ENCODE results near the gene CDC6.
"Not testable (repeated sequence)": the region's sequence is repeated elsewhere in the genome, so short reads cannot be mapped to it uniquely, and the experiment has no call there.

Gene CDC6

DNA sequence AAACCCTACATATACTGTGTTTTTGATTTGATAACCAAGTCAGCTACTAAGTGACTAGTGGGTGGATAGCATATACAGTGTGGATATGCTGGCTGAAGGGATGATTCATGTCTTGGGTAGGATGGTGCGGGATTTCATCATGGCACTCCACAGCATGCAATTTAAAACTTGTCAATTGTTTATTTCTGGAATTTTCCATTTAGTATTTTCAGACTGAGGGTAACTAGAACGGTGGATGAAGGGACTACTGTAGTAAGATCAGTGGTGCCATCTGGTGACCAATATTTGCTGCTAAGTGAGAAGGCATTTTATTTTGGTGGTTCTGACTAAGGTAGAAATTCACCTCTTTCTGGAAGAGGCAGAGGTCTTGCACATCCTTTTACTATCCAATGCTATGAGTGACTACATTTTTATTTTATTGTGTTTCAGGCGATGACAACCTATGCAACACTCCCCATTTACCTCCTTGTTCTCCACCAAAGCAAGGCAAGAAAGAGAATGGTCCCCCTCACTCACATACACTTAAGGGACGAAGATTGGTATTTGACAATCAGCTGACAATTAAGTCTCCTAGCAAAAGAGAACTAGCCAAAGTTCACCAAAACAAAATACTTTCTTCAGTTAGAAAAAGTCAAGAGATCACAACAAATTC is 3.1 kb downstream of the CDC6 start:
- DNase-seq = peak in 2 of 5 donors; percentile 29 to 62

DNA sequence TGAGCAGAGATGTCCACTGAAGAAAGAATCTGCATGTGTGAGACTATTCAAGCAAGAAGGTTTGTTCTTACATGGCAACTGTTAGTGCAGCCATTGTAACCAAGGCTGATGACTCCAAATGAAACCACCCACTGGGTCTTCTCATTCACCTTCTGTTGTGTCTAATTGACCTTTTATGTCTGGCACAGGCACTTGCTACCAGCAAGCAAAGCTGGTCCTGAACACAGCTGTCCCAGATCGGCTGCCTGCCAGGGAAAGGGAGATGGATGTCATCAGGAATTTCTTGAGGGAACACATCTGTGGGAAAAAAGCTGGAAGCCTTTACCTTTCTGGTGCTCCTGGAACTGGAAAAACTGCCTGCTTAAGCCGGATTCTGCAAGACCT is 3.6 kb downstream of the CDC6 start:
- no peak for DNase-seq

DNA sequence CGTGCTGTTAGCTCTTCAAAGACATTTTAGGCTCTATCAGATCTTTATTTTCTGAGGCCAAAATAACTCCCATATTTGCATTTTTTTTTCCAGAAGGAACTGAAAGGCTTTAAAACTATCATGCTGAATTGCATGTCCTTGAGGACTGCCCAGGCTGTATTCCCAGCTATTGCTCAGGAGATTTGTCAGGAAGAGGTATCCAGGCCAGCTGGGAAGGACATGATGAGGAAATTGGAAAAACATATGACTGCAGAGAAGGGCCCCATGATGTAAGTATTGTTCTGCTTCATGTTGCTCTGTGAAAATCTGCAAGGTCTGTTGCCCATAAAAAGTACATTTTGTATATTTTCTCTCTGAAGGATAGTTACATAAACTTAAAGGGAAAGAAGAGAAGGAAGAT is 5.7 kb downstream of the CDC6 start:
- DNase-seq = no peak

DNA sequence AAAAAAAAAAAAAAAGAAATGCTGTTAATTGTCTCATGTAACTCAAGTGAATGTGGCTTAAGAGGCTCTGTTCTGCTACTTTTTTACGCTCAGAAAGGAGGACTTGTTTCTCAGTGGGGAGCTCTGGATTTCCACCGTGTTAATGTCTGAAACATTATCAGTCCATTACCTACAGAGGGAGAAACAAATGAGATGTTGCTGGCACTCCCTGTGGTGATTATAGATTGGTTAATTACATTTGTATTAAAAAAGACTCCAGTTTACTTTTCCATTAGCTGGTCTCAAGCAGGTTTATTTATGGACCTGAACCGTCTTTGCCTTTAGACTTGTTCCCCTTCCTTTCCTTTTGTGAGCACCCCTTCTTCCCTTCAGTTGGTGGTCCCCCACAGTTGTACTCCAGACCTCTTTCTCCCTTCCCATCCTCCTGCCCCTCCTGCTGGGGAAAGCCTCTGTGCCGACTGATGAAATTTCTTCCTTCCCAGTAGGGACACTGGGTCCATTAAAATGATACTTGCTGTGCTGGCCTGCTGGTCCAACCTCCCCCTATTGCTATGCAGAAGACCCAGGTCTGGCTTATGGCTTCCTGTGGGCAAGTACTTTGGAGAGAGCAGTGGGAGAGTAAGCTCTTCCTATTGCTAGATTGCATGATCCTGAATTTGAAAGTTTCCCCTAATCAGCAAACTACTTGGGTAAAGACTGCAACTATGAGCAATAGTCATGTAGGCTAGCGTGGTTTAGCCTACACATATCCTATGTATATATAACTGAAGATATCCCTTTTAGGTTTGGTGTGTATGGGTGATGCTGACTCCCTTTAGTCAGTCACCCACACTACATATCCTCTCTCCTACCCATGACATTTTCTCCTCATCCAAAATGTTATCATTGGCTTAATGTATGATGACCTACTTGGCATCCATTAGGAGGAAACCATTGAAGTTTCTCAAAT is 8.1 kb downstream of the CDC6 start:
- no peak for DNase-seq

DNA sequence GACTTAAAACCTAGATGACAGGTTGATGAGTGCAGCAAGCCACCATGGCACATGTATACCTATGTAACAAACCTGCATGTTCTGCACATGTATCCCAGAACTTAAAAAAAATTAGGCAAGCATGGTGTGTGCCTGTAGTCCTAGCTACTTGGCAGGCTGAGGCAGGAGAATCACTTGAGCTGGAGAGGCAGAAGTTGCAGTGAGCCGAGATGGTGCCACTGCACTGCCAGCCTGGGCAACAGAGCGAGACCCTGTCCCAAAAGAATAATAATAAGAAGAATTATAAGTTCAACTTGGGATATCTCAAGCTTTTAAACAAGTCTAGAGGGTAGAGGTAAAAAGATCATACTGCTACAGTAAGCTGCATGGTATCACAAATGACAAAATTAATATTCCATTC is 9.8 kb downstream of the CDC6 start:
- no peak for DNase-seq

DNA sequence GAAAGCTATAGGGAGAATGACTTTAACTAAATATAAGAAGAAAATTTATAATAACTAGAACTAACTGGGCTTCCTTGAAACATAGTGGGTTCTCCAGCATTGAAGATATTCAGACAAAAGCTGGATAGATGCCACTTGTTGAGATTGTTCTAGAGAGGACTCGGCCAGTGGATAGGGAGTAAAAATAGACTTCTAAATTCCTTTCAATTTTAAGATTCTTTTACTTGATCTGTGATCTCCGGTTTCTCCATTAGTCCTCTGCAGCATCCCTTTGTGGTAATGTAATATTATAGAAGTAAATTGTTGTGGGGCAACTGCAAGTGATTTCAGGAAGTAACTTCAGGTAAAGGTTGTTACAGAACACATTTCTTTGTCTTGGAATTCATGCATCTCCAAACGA is 11.0 kb downstream of the CDC6 start:
- no peak for DNase-seq

DNA sequence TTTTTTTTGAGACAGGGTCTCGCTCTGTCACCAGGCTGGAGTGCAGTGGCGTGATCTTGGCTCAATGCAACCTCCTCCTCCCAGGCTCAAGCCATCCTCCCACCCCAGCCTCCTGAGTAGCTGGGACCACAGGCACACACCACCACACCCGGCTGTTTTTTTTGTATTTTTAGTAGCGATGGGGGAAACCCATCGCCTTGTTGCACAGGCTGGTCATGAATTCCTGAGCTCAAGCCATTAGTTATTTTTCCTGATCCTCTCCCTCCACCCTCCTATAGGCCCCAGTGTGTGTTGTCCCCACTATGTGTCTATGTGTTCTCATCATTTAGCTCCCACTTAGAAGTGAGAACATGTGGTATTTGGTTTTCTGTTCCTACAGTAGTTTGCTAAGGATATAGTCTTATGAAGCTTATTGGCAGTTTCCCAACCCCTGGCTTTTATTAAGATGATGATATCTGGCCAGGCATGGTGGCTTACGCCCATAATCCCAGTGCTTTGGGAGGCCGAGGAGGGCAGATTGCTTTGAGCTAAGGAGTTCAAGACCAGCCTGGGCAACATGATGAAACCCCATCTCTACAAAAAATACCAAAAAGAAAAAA is 11.6 kb downstream of the CDC6 start:
- DNase-seq = not testable (repeated sequence)

DNA sequence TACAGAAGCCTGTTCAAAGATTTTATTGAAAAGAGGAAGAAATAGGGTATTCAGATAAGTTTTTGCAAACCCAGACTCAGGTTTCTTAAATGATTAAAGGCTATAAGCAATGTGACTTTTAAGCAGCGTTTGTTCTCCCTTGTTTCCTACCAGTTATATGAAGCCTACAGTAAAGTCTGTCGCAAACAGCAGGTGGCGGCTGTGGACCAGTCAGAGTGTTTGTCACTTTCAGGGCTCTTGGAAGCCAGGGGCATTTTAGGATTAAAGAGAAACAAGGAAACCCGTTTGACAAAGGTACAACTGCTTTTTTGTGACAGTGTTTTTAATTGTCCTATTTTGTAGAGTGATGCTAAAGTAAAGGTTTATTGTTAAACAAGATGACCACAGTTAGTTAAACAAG is 13.6 kb downstream of the CDC6 start:
- DNase-seq = no peak

DNA sequence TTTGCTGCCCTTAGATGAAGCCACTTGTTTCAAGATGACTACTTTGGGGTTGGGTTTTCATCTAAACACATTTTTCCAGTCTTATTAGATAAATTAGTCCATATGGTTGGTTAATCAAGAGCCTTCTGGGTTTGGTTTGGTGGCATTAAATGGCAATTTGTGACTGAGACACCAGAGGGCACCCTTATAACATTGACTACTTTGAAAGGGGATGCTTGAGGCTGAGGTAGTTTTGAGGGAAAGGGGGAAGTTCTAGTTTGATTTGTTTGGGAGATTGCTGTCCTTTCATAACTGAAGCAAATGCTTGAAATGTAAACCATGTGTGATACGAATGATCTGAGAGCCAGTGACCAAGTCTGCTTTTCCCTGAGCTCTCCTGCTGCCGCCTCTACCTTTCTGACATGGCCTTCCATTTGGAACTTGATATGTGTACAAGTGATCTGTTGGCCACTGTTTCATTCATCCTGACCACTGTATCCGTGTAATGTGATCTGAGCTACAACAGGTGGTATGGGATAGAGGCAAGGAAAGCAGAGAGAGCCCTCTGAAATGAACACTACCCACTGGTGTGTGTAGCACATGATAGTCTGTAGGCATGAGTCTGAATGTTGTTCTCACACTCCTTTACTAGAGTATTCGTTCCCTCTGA is 15.5 kb downstream of the CDC6 start:
- peak in 1 of 5 donors; percentile 53 for DNase-seq

DNA sequence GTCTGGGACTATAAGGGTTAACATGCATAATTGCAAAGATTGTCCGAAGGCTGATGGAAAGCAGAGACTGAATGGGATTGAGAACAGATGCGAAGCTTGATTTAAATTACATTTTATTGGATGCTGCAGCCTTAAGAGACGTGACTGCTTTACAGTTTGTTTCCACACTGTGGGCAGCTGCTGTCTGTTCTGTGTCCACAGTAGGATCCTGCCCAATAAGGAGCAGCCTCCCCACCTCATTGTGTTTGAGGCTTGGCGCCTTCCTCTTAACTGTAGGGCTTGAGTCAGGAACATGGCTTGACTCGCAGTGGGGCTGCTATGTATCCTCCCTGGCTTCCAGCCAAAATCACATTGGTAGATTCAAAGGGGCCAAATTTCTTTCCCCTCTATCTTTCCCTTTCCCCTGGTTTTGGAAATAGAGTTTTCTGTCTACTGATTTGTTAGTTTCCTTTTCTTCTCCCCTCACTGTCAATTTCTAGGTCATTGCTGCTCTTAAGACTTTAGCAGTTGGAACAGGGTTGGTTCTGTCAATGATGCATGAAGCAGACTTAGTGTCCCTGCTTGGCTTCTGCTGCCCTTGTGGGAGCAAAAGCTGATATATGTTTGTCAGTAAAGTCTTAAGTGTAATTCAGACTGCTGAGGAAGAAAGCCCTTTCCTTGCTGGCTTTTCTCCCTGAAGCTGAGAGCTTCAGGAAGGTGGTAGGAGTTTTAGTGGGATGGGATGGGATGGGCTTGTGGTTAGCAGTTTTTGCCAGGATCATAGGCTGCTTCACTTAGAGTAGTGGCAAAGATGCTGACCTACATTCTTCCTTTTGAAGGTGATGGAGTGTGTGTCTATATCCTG is 16.3 kb downstream of the CDC6 start:
- no peak for DNase-seq

DNA sequence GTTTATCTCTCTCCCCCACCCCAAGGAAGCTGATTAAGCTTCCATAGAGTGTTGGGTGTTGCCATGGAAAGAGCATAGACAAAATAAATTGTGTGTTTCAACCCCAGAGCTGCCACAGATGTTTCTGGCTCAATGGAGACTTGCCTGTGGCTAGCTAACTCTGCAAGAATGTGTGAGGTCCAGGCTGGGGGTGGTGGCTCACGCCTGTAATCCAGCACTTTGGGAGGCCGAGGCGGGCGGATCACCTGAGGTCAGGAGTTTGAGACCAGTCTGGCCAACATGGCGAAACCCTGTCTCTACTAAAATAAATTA is 16.8 kb downstream of the CDC6 start:
- DNase-seq = not testable (repeated sequence)

DNA sequence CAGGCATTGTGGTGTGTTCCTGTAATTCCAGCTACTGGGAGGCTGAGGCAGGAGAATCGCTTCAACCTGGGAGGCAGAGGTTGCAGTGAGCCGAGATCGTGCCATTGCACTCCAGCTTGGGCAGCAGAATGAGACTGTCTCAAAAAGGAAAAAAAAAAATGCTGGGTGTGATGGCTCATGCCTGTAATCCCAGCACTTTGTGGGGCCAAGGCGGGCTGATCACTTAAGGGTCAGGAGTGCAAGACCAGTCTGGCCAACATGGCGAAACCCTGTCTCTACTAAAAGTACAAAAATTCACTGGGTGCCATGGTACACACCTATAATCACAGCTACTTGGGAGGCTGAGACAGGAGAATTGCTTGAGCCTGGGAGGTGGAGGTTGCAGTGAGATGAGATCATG is 17.2 kb downstream of the CDC6 start:
- DNase-seq = not testable (repeated sequence)

DNA sequence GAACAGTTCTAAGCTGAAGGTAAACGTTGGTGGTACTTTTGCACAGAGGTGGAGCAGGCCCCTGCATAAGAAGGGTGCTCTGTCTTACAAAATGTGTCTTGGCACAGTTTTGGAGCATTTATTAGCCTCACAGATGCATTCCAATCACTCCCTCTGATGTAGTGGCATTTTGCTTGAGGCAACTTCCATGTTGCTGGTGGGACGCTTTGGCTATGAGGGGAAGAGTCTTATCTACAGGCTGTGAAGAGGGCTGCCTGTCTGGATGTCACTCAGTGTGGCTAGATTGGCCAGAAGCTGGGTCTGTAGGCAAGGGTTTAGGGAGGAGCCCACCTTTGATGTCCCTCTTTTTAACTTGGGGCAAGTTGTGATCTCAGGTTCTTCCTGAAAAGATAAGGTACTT is 18.7 kb downstream of the CDC6 start:
- DNase-seq = no peak

DNA sequence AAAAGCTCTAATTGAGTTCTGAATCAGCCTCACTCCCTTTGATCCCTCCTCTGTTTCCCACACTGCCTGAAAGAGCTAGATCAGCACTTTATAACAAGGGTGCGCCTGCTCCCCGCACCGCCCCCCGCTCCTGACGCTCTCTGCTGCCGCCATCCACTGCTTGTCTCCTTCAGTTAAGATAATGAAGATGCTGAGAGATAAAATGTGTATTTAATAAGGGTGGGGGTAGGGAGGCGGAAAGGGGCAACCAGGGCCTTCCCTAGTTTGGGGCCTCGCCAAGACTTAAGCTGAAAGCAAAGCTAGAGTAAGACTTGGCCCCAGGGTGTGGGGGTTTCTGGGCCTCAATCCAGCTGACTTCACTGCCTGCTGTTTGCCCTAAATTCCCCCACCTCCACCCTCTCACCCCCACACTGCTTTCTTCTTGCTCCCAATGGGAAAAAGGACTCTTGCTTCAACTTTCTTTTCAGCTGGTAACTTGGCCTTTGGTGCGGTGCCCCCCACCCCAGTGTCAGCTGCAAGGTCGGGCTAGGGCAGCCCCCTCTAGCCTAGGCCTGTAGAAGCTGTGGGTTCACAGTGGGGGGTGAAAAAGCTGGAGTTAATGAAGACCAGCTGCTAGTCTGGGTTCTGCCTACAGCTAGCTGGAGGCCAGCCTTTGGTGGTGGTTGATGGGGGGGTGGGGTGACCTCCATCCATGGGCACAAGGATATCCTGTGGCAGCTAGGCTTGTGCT is 19.5 kb downstream of the CDC6 start:
- no peak for DNase-seq

DNA sequence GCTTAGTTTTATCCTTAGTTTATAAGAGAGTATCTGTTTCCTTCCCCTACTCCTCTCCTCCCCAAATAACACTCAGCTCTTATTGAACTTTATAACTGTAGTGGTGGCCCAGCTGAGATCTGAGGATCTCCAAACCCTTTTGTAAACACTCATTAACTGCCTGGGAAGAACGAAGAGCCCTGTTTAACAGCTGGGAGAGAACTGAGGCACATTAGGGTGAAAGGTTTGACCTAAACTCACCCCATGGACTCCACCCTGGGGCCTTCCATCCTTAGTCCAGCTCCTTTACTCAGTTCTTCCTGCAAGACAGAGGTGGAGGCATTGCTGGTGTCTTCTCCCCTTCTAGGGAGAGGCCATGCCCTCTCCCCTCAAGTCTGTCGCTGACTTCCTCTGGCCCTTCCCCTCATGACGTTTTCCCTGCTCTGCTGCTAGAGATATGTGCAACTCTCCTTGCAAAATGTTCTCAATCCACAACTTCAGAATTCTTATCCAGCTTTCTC is 20.1 kb downstream of the CDC6 start:
- no peak for DNase-seq

DNA sequence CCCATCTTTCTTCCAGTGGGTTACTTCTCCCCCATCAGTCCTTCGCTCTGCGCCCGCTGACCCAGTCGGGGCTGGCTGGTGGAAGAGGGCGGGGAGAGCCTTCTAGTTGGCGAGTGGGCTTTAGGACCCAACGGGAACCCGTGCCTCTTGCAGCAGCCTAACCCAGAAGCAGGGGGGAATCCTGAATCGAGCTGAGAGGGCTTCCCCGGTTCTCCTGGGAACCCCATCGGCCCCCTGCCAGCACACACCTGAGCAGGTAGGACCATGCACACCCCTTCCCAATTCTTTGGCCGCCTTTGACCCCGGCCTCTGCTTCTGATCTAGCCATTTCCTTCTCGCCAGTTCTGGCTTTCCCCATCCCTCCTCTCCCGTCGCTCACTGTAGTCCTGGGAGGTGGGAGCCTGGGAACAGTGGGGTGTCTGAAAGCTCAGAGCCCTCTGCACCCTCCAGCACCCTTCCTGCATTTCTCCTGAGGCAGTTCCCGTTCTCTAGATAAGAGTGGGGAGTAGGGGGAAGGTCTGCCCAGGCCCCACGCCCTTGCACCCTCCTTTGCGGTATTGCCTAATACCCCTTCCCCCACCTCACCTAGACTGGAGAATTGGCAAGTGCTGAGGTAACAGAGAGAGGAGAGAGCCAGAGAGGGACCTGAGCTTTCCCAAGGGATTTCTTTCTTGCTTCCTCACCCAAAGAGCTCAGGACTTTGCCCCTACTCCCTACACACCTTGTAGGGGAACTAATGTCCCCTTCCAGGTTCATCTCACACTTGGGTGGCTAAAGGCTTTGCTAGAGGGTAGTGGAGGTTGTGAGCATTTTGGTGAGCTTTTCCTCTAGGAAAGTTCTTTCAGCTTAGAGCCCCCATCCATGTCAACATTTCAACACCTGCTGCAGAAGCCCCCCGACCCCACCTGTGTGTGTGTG is 21.6 kb downstream of the CDC6 start, which contains the start of gene RARA:
Gene RARA (plus strand): TSS at position 150 of the 918 bp plus-strand sequence. CDS start 22,039 bp downstream, outside the sequence.
- DNase-seq = no peak

DNA sequence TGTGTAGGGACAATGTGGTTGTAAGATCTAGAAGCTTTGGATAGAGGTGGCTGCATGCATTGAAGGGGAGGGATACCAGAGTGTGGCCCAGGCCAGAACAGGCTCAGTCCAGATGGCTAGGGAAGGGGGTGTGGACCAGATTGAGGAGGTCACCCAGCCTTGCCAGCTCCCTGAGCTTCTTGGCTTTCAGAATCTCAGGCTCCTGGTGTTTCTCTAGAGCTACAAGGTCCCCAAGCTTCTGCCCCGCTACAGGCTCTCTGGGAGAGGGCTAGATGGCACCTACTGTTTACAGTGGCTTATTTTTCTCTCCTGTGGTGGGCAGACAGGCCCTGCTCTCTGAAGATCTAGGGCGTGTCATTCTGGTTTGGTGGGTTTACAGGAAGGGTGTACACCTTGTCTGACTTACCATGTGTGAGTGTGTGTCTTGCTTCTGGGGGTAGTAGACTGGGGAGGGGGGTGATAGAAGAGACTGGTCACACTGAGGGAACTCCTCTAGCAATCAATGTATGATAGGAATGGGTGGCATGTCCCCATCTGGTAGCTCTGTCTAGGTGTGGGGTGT is 22.4 kb downstream of the CDC6 start:
- DNase-seq = no peak

DNA sequence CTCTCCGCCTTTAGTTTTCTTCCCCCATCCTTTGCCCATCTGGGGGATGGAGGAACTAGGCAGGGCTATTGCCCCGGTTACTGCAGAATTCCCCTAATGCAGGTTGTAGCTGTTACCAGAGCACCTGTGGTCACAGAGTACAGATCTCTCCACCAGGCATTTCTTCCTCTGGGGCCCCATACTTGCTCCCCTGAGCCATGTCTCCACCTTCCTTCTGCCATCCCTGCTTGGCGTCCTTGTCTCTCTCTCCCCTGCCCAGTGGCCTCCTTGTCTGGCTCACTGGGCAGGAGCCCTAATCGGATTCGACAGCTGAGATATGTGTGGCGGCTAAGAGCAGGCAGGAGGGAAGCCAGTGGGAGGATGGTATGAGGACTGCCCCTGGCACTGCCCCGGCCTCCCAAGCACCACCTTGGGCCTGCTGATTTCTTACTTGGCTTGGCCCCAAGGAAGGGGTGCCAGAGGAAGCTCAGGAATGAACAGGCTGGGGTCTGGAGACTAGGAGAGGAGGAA is 23.3 kb downstream of the CDC6 start:
- no peak for DNase-seq

DNA sequence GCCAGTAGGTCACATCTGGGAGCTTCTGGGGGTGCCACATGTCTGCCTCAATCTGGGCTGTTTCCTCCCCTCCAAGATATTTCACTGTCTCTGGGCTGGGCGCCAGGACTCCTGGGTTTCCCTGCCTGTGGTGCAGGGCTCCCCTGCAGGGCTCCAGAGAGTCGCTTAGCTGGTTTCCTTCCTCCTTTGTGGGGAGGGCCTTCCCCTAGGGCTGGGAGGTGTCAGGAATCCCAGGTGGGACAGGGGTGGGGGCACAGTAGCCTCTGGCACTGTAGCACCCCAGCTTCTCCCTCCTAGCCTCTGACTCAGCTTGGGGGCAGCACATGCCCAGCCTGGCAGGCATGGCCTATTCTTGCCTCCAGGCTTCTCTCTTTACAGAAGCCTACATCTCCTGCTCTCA is 23.9 kb downstream of the CDC6 start:
- no peak for DNase-seq
